Cortex of kidney (tissue), 1 donor: ENCODE results near the gene CASP5.
"Not testable (repeated sequence)": the region's sequence is repeated elsewhere in the genome, so short reads cannot be mapped to it uniquely, and the experiment has no call there.

Experiments used
- DNase-seq: peaks from one replicate; lab custom pipeline; 2025; lab: John Stamatoyannopoulos, UW

The CASP5 gene

DNA sequence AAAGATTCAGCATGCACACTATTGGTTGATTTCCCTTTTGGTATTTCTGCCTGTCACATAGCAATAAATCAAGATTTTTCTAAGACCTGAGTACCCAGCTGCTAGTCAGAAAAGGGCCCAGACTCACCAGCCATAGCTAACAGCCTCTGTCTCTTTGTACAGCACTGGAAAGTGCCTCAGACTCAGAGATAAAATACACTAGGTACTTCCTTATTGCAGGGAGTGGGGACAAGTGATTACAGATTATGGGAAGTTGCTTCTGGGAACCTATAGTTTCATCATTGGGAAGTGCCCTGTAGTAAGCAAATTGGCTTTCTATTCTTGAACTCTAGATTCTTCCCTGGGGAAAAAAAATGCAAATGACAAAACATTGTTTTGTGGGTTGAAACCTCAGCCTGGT lies at the start of gene CASP5:
Gene CASP5 (minus strand): TSS at position 166 of the 400 bp plus-strand sequence. CDS start 32 bp downstream, at position 134.
- DNase-seq, result no peak

DNA sequence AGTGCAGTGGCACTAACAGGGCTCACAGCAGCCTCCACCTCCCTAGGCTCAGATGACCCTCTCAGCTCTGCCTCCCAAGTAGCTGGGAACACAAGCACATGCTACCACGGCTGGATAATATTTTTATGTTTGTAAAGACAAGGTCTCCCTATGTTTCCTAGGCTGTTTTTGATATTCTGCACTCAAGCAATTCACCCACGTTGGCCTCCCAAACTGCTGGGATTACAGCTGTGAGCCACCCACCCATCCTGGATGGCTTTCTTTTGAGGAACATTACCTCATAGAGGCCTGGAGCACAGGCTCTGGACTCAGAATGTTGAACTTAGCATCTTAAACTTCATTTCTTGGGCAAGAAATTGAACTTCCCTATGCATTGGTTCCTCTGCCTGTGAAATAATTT lies 49.1 kb upstream of the CASP5 start:
- not testable (repeated sequence) for DNase-seq

DNA sequence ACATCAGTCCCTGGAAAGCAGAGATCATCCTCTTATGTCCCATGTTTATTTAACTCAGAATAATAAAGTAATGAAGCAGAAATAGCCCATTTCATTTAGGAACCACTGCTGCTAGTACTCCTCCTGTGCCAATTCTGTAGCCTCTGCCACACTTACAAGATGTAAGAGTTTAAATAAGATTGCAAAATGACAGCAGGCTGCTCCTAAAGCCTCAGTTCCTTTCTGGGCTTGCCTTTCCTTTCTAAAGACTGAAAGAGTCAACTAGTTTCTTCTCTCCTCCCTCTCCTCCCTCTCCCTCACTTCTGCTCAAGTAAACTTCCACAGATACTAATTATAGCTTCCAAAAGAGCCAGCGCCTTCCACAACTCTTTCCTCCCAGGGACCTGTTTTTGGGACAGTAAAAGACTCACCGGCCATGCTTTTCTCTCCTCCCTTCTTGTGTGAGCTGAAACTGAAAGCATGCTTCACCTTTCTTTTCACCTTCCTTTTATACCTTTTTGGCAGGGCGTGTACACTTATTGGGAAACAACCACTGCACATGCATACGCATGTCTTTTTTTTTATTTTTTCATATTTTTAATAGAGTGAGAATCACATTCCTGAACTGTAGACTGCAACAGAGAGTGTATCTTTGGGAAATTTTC lies 48.2 kb upstream of the CASP5 start:
- DNase-seq, result no peak

DNA sequence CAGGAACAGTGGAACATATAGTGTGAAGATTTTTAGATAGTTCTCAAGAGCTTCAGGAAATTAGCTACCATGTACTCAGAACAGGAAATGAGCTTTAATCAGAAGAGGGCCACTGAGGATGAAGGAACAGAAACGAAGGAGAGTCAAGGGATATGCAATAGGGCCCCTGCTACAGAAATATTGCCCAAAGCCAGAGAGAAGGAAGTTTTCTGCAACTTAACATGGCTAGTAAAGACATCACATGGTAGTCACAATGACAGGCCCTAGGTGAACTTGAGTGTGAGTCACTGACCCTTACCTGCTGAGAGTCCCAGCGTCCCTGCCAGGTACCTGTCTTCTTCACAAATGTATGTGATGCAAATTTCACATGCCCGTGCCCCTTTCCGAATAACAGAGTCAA lies 47.3 kb upstream of the CASP5 start:
- DNase-seq, result no peak

DNA sequence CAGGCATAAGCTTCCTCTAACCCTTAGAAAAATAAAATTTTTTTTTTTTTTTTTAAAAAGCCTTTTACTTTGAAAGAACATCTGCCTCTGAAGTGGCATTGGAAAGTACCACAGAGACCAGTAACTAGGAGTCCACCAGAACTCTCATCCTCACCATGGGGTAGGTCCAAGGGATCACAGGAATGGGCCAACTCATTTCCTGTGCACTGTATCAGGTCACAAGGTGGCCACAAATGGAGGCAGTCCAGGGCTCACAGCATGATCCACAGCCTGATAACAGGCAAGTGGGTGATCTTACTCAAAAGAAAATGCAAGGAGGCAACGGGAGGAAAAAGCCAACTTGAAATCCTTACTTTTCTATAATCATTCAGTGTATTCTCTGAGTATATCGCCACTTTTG lies 46.8 kb upstream of the CASP5 start:
- not testable (repeated sequence) for DNase-seq

DNA sequence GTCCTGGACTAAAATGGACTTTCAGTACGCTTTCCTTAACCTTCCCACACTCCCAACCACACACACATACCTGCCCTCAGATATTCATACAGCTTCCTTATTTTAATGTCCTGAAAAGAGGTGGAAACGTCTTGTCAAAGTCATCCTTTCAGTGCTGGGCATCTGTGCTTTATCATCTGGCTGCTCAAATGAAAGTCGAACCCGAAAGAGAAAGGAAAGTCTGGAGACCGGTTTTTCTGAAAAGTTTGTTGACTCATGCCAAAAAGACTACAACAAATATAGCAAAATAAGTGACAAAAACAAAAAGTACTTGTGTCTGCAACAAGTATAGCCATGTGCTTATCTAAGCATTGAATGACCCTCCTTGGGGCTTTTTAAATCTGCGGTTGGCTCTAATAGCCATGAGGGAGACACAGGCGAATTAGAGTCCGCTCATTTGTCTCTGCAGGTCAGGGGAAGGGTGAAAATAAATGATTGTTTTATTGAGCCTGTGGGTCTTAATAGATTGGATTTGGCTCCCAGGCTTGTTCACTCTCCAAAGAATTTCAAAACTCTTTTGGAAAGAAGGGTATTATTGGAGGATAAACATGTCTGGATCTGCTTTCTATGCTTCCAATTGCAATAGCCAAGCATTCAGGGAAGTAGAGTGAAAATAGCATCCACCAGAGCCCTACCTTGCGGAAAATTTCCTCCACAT lies 40.4 kb upstream of the CASP5 start:
- not testable (repeated sequence) for DNase-seq

DNA sequence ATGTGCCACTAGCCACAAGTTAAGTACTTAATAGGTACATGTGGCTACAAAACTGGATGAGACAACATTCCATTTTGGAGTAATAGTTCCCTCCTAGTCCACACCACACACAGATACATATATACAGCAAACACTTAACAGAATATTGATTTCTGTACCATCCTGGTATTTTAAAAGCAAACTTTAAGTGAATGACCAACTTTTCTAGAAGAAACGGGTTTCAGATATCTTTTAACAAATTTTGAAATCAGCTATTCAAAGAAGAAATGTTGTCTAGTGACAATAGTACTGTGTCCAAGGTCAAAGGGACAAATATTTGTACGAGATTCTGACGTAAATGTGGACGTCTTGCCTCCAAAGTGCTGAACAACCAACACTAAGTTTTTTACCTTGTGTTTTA lies 34.5 kb upstream of the CASP5 start:
- DNase-seq, result no peak

DNA sequence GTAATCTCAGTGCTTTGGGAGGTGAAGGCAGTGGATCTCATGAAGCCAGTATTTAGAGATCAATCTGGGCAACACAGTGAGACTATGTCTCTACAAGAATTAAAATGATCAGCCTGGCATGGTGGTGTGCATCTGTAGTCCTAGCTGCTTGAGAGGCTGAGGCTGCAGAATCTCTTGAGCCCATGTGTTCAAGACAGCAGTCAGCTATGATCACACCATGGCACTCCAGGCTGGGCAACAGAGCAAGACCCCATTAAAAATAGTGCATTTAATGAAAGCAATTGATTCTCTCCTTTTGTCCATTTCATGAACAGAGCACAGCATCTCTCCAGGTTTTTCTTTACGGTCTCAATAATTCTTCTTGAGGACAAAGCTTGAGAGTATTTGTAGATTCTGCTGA lies 33.5 kb upstream of the CASP5 start:
- DNase-seq, result no peak

DNA sequence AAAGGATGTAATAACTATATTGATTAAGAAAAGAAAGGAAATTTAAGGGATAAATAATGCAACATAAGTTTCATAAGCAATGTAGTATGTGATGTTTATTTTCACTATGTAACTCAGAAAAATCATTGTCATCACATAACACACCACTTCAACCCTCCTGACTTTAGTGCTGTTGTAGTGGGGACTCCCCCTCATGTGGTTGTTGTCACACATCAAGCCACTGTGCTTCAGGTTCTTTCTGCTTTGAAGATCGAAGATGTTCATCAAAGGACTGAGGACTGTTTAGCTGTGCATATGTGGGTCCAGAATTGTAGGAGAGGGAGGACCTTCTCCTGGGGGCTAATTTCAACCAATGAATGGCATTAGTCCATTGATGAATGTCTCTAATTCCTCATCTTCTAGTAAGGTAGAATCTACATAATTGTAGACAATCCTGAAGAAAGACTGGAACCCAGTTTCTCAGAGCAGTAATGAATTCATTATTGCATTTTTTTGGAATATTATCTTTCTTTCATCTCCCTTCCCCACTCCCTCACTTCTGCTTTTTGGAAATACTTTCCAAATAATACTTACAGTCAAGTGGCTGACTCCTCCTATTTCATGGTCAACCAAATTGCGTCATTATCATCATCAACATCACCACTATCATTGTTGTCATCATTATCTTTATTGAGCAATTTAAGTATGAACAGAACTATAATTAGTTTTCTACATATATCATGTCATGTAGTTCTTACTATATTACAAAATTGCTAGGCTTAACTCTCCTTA lies 31.9 kb upstream of the CASP5 start:
- DNase-seq, result no peak

DNA sequence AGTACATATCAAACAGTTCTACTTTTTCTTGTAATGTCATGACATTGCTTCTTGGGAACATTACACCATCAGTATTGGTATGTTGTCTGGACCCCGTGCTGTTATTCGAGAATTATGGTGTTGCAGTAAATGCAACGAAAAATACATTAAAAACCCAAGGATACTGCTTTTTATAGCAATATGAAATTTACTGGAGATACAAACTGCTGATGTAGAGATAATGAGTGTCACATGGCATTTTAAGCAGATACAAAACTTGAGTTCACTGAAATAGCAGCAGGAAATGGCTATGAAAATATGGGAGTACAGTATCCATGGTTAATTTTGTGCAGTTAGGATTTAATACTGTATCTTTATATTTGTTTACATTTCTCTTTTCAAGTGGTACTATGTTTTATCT lies 29.5 kb upstream of the CASP5 start:
- DNase-seq, result no peak

DNA sequence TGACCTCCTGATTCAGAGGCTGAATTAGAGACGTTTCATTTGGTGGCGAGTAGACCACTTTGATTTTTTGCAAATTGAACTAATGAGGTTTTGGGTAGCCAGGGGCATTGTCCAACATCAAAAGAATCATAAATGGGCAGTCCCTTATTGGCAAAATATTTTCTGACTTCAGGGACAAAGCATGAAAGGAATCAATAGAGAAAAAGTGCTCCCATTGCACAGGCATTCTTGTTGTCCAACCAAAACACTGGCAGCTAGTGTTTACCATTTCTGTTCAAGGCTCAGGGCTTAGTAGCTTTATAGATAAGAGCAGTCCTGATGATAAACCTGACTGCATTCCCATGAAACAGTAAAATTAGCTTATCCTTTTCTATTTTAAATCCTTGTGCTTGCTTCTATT lies 28.6 kb upstream of the CASP5 start:
- DNase-seq, result no peak

DNA sequence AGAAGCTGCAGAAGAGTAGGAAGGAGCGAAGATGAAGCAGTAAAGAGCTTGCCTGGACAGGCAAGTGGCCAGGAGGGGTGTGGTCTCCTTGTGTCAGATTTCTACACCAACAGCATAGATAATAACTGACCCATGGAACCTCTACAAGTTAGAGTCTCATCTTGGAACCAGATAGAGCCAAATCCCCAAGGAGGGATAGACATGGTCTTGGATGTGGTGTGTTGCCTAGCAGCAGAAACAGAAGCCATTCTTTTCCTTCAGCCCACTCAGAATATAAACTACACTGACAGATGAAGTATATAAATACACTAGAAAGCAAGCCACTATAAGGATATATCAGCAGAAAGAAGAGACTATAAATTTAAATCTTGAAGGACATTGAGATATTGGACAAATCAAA lies 26.5 kb upstream of the CASP5 start:
- no peak for DNase-seq

DNA sequence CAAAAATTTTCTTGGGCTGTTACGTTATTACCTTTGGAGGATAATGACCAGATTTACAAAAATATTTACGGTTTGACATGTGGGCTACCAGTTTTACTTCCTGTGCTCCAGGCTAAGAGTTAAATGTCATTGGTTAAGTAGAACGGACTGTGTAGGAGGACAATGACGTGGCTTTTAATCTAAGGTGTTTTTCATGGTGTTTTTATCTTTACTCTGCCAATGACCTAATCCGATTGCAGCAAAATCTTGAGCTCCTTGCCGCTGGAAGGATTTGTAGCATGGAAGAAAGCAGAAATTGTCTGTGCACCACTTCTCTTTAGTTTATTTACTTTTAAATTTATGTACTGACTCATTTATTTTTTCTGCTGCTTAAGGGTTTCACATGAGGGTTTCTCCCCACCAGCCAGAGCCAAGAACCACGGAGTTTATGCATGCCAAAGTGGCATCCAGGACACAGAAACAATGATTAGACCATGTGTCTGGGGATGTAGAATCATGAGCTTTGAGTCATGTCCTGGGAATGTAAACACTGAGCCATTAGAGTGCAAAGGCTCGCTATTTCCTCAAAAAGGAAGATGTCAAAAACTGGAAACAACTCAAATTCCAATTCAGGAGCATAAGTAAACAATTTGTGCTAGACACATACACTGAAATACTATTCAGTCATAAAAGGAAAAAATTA lies 24.1 kb upstream of the CASP5 start:
- no peak for DNase-seq

DNA sequence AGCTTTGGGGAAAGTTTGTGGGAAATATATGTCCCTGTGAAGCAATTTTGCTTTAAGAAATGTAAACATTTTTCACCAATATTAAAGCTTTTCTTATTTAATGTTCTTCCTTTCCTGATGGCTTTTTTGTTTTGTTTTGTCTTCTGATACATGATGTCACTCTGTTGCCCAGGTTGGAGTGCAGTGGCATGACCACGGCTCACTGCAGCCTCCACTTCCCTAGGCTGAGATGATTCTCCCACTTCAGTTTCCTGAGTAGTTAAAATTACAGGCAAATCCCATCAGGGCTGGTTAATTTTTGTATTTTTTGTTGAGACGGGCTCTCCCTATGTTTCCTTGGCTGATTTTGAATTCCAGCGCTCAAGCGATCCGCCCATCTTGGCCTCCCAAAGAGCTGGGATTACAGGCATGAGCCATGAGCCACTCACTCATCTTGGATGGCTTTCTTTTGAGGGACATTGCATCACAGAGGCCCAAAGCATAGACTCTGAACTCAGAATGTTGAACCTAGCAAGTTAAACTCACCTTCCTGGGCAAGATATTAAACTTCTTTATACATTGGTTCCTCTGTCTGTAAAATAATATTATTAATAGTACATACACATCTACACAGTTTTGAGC lies 22.8 kb upstream of the CASP5 start:
- no peak for DNase-seq

DNA sequence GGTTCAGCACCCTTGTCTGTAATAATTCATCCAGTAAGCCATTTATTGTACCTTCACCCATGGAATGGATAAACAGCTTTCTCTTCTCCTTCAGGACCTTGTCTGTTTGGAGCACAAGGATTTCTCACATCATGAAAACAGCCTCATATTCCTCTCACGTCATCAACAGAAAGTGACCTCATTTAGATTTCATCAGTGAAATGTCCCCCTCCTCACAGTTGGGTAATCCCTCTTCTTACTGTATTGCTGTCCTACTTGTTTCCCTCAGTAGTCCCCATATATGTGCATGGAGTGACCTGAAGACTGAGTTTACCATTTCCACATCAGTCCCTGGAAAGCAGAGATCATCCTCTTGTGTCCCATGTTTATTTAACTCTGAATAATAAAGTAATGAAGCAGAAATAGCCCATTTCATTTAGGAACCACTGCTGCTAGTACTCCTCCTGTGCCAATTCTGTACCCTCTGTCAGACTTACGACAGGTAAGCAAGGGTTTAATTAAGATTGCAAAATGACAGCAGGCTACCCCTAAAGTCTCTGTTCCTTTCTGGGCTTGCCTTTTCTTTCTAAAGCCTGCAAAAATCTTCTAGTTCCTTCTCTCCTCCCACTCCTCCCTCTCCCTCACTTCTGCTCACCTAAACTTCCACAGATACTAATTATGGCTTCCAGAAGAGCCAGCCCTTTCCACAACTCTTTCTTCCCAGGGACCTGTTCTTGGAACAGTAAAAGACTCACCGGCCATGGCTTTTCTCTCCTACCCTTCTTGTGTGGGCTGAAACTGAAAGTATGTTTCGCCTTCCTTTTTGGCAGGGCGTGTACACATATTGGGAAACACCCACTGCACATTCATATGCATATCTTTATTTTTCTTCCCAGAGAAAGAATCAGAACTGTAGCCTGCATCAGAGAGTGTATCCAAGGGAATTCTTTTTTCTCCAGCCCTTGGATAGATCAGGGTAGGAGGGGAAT lies 21.9 kb upstream of the CASP5 start, which contains the start of gene CARD16:
Gene CARD16 (minus strand): TSS at position 779 of the 968 bp plus-strand sequence. CDS start 38 bp downstream, at position 741.
- not testable (repeated sequence) for DNase-seq

DNA sequence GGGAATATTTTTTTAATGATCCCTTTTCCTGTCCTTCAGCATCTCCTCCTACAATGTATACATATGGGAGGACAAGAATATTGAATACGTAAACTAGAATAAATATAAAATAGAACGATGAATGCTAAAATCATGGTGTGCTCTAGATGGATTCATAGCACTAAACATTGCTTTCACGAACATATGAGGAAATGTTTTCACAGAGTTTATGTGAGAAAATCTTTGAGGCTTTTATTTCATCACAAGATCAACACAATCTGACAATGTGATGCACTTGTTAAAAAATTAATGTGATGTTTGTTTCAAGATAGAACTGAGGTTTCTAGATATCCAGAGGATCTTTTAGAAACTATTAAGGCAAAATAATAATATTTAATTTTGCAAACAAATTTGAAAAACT lies 19.2 kb upstream of the CASP5 start:
- no peak for DNase-seq

DNA sequence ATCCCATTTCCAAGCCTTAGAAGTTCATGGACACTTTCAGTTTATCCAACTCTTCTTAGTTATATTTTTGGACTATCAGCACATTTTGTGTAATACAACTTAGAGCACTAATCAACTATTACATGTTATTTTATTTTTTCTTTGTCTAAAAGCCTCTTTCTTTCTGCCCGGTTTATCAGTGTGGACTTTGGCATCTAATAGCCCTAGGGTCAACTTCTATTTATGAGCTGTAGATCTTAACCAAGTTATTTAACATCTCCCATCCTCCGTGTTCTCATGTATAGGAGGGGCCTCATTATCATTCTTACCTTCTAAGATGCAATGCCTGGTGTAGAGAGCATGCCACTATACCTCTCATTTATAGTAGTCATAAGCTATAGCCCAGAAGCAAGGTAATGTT lies 17.7 kb upstream of the CASP5 start:
- DNase-seq, result no peak

DNA sequence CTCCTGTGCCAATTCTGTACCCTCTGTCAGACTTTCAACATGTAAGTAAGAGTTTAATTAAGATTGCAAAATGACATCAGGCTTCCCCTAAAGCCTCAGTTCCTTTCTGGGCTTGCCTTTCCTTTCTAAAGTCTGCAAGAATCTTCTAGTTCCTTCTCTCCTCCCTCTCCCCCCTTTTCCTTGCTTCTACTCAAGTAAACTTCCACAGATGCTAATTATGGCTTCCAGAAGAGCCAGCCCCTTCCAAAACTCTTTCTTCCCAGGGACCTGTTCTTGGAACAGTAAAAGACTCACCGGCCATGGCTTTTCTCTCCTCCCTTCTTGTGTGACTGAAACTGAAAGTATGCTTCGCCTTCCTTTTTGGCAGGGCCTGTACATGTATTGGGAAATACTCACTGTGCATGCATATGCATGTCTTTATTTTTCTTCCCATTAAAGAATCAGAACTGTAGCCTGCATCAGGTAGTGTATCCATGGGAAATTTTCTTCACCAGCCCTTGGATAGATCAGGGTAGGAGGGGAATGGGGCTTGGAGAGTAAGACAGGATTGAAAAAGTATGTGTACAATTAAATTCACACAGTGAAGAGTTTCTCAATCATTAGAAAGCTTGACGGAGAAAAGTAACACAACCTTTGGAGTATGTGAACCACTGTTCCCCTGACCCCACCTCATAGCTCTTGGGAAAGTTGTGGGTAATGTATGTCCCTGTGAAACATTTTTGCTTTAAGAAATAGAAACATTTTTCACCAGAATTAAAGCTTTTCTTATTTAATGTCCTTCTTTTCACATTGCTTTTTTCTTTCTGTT lies 12.0 kb upstream of the CASP5 start, which contains the start of gene CASP1:
Gene CASP1 (minus strand): TSS at position 332 of the 808 bp plus-strand sequence. CDS start 31 bp downstream, at position 301.
- no peak for DNase-seq

DNA sequence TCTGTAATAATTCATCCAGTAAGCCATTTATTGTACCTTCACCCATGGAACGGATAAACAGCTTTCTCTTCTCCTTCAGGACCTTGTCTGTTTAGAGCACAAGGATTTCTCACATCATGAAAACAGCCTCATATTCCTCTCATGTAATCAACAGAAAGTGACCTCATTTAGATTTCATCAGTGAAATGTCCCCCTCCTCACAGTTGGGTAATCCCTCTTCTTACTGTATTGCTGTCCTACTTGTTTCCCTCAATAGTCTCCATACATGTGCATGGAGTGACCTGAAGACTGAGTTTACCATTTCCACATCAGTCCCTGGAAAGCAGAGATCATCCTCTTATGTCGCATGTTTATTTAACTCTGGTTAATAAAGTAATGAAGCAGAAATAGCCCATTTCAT lies 11.4 kb upstream of the CASP5 start:
- not testable (repeated sequence) for DNase-seq

DNA sequence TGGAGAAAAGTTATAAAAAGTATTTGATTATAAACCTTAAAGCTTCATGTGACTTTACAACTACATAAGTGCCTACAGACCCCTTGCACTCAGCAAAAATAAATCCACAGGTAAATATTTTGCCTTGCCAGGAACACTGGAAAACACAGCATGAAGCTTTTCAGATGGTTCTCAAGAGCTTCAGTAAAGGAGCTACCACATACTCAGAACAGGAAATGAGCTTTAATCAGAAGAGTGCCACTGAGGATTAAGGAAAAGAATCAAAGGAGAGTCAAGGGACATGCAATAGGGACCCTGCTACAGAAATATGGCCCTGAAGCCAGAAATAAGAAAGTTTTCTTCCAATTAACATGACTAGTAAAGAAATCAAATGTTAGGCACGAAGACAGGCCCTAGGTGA lies 10.8 kb upstream of the CASP5 start:
- DNase-seq, result no peak
